NCI-H2196 treated with DMSO at 0.1 percent for 48 hours (cell line): Measurements from ENCODE around the gene STPG3.

Experiments
- DNase-seq: peaks from one replicate; lab custom pipeline; 2025; ENCODE audit not compliant: unreplicated experiment; lab: John Stamatoyannopoulos, UW

The STPG3 gene

DNA sequence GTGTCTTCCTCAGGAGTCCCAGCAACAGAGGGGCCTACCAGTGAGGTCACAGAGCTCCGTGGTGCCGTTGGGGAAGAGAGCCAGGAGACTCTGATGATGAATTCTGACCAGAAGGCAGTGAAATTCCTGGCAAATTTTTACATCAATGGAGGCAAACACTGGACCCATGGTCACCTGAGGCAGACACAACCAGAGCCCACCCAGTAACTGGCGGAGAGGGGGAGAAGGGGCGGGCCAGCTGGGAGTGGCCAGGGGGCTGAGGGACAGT, at the start of gene STPG3:
Gene STPG3 (plus strand): TSS at position 93 of the 268 bp plus-strand sequence. CDS start 1 bp downstream, at position 94.
- DNase-seq: no peak

DNA sequence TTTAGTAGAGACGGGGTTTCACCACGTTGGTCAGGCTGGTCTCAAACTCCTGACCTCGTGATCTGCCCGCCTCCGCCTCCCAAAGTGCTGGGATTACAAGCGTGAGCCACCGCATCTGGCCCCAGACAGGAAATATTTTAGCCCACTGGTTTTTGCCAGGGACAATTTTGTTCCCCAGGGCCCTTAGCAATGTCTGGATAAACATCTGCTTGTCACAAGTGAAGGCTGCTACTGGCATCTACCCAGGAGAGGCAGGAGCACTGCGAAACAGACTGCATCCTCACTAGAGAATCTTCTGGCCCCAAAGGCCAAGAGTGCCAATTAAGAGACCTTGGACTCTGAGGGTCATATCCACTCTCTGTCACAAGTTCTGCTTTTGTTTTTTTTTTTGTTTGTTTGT, 48.1 kb upstream of the STPG3 start:
- no peak for DNase-seq

DNA sequence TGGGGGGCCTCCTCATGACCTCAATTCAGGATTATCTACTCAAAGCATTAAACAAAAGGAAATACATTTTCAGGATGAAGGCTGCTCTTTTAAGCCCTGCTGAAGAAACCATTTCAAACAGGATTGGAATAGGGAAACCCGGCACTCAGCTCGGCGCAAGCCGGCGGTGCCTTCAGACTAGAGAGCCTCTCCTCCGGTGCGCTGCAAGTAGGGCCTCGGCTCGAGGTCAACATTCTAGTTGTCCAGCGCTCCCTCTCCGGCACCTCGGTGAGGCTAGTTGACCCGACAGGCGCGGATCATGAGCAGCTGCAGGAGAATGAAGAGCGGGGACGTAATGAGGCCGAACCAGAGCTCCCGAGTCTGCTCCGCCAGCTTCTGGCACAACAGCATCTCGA, 46.4 kb upstream of the STPG3 start:
- DNase-seq: no peak

DNA sequence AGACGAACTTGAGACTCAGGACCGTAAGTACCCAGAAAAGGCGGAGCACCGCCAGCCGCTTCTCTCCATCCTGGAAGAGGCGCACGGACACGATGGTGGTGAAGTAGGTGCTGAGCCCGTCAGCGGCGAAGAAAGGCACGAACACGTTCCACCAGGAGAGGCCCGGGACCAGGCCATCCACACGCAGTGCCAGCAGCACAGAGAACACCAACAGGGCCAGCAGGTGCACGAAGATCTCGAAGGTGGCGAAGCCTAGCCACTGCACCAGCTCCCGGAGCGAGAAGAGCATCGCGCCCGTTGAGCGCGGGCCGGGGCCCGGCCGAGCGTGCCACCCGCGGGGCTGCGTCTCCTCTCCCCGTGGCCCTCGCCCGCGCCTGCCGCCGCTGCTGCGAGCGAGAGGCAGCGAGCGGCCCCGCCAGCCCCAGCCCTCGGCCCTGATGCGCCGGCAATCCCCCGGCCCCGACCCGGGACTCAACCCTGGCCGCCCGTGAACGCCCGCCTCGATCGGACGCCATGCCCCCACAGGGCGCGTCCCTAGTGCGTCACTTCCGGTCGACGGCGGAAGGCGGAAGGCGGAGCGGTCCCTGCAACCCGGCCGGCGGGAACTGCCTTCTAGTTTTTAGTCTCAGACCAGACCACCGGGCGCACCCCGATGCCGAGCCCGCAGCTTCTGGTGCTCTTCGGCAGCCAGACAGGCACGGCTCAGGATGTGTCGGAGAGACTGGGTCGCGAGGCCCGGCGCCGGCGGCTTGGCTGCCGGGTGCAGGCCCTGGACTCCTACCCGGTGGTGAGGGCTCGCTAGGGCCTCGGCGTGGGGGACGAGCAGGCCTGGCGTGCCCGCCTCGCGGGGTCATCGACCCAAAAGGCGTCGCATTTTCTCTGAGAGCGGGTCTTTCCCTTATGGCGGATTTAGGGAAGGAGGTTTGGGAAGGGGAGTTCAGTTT, 45.7 kb upstream of the STPG3 start, which contains the start of the genes NDOR1 and TMEM203:
Gene NDOR1 (plus strand): TSS at position 575 of the 944 bp plus-strand sequence. CDS start 78 bp downstream, at position 653.
Gene TMEM203 (minus strand): TSS at position 523 of the 944 bp plus-strand sequence. CDS start 234 bp downstream, at position 289.
- peak; percentile 58 for DNase-seq

DNA sequence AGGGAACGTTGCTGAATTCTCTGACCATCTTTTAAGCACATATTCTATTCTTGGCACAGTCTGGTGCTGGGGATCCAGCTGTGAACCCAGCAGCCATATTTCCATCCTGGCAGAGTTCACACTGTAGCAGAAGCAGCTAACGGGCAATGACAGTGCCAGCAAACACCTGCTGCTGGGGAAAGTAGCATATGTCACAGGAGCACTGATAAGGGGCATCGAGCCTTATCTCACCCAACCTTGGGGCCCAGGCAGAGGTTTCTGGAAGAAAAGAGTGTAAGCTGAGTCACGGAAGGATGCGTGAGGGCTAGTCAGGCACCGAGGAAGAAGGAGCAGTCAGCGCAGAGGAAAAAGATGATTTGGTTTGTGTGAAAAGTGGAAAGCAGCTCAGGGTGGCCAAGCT, 44.5 kb upstream of the STPG3 start:
- DNase-seq: no peak

DNA sequence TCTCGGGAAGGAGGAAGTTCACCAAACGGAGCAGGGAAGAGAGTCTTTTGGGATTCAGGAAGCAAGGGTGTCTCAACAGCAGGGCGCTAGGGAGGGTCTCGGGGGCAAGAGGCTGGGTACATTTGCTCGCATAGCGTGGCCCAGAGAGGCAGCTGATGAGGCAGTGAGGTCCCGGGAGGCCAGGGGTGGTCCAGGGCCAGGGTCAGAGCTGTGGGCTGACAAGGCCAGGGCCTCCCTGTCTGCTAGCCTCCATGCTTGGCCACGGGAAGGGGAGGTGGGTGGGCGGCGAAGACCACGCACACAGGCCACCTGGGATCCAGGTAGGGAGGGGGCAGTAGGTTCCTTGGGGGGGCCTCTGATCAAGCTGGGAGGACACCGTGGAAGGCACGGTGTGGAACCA, 39.6 kb upstream of the STPG3 start:
- no peak for DNase-seq

DNA sequence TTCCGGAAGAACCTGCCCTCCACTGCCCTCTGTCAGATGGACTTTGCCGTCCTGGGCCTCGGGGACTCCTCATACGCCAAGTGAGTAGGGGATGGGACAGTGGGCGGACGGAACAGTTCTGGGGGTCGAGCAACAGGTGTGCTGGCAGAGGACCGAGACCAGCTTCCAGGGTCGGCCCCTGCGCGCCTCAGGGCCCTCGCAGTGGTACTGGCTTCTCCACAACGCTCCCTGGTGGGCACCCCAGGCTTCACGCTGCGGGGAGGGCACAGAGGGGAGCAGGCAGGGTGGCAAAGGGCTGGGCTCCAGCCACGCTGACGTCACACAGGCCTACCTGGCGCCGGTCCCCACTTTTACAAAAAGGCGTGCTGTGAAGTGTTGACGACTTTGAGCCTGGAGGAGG, 38.6 kb upstream of the STPG3 start:
- DNase-seq: no peak

DNA sequence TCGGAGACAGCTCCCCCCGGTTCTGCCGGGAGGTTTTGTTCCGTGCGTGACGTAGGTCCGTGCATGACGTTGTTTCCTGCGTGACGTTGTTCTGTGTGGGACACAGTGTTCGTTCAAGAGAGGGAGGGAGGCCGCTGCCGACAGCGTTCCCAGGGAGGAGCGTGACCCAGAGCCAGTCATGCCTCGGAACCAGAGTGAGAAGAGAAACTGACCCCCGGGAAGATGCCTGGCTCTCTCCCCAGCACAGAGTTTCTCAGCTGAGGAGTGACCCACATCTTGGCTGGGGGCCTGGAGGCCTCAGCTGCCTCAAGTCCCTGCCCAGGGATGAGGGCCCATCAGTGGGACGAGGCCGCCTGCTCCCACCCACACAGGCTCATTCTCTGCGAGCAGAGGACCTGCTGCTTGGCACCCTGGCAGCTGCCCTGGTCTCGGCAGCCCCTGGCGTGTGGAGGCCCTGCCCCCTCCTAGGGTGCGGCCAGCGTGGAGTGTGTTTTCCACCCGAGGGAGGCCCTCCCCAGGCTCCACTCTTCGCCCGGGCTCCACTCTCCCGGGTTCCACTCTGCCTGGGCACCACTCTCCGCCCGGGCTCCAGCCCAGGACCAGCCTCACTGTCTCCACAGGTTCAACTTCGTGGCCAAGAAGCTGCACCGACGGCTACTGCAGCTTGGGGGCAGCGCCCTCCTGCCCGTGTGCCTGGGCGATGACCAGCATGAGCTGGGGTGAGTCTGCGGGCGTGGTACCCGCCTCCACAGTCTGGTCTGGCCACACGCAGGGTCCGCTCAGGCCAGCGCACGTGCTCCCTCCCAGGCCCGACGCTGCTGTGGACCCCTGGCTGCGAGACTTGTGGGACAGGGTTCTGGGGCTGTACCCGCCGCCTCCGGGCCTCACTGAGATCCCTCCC, 37.7 kb upstream of the STPG3 start:
- DNase-seq: no peak

DNA sequence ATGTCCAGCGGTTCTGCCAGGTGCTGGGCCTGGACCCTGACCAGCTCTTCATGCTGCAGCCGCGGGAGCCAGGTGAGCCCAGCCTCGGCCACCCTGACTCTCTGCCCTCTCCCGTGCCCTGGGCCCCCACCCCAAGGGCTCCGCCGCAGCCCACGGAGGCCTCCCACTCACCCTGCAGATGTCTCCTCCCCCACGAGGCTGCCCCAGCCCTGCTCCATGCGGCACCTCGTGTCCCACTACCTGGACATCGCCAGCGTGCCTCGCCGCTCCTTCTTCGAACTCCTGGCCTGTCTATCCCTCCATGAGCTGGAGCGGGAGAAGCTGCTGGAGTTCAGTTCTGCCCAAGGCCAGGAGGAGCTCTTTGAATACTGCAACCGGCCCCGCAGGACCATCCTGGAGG, 36.5 kb upstream of the STPG3 start:
- DNase-seq: no peak

DNA sequence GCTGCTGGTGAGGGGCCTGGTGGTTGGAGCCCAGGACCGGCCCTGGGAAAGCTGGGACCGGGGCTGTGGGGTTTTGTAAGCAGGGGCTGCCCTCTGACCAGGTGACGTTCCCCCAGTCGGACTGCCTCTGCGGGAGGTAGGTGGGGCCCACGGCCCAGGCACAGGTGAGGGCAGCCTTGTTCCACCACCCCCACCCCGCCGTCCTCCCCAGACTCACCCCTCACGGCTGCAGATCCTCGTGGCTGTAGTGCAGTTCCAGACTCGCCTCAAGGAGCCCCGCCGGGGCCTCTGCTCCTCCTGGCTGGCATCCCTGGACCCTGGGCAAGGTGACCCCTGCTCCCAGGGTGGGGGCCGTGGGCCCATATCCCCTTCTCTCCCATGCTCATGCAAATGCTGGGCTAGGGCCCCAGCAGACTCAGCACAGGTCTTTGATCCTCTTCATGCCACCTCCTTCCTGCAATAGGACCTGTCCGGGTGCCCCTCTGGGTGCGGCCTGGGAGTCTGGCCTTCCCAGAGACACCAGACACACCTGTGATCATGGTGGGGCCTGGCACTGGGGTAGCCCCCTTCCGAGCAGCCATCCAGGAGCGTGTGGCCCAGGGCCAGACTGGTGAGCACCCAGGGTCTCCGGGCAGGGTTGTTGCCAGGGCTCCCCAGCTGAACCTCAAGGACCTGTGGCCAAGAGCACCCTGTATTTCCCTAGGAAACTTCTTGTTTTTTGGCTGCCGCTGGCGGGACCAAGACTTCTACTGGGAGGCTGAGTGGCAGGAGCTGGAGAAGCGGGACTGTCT, 35.7 kb upstream of the STPG3 start:
- no peak for DNase-seq

DNA sequence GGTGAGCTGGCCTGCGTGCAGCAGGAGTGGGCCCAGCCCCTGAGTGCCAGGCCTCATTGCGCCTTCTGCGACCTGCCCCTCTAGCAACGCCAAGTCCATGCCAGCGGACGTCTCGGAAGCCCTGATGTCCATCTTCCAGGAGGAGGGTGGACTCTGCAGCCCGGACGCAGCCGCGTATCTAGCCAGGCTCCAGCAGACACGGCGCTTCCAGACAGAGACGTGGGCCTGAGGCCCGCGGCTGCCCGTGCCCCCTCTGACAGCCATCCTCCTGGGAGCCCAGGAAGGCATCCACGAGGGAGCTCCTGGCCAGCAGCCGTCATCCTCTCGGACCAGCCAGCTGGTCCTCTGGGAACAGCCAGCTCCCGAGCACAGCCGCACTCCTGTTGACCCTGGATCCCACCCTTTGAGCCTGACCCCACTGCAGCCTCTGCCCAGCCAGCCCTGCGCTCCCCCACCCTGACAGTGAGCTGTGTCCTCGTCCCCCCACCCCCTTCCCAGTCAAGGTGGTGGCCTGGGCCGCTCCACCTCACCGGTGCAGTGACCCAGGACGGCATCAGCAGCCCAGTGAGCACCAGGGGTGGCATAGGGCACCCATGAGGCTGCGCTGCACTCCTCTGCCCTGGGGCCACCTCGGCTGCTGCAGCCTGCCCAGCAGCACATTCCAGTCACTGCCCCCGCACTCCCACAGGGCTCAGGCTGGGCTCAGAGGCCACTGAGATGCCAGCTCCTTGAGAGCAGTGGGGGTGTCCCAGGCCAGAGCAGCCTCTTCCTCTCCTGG, 34.7 kb upstream of the STPG3 start:
- DNase-seq: no peak

DNA sequence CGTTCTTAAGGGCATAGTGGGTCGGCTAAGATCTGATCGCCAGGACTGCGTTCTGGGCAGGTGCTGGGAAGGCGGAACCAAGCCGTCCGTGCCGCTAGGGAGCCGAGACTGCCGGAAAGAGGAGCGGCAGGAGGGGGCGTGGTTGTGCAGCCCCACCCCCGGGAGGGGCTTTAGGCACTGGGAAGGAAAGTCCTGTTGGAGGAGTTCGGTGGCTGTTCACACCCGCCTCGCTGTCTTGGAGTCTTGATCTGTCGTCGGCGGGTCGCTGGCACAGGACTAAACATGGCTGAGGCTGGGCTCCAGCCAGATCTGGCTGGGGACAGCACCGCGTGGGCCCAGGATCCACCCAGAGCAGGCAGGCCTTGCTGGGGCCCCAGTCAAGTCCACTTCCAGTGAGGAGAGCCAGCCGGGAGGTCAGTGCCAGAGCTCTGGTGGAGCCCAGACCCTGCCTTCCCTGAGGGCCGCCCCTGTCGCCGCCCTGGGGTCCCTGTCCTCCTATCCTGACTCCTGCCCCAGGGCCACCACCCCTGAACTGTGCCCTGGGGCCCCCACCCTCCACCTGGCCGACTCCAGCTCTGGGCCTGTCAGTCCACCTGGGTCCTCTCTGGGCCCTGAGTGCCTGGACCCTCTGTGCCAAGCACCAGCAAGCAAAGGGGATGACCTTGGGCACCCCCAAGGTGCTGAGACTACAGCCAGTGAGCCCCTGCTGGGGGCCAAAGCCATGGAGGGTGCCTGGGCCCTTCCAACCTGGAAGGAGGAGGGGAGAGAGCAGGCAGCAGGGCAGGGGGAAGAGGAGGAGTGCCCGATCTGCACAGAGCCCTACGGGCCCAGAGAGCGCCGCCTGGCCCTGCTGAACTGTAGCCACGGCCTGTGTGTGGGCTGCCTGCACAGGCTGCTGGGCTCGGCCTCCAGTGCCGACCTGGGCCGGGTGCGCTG, 33.5 kb upstream of the STPG3 start:
- peak; percentile 84 for DNase-seq

DNA sequence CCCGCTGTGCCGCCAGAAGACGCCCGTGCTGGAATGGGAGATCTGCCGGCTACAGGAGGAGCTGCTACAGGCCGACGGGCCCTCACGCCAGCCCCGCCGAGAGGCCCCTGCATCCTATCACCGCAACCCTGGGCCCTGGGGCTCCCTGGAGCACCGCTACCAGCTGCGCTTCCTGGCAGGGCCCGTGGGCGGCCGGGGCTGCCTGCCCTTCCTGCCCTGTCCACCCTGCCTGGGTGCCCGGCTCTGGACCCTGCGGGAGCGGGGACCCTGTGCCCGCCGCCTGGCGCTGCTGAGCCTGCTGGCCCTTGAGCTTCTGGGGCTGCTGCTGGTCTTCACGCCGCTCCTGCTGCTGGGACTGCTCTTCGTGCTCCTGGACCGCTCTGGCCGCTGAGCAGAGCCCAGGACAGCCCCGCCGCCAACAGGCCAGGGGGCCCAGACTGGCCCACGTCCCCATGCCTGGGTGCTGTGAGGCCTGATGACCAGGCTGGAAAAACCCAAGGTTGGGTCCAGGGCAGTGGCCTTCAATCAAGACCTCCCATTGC, 32.8 kb upstream of the STPG3 start:
- DNase-seq: no peak

DNA sequence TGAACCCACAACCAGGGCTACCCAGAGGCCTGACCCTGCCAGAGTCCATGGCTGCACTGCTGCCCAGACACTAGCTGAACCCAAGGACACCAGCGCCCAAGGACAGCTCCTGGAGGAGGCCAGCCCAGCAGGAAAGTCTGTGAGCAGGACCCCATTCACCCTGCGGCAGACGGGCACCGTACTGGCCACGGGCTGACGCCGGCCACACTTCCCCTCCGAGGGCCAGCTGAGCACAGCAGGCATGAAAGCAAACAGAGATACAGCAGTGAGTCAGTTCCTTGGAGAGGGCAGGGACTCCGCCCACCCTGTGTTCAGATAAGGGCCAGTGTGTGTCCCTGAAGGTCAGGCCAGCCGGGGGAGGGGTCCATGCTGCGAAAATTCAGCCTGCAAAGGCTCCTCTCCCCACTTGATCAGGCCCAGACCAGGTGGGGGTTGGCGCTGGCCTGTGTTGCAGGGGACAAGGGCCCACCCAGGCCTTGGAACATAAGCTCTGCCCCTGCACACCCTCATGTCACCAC, 32.3 kb upstream of the STPG3 start:
- DNase-seq: peak; percentile 55

DNA sequence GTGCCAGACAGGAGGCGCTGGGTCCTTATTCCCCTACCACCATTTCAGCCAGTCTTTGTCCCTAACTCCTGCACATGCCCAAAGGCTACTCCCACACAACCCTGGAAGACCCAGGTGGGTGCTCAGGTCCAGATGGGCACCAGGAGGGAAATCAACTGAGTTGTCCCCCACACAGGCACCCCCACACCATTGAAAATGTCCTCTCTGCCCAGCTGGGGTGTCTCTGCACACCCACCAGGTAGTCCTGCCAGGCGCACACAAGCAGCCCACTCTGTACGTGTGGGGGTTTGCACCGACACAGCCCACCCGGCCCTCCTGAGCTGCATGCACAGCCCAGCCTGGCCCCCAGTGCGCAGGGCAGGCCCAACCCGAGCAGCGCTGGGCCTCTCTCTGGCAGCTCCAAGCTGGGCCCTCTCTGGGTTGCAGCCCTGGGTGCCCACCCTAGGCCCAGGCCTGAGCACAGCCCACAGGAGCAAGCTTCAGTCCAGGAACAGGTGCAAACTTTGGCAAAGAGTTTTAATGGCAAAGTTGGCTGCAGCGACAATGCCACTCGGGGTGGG, 31.2 kb upstream of the STPG3 start:
- no peak for DNase-seq

DNA sequence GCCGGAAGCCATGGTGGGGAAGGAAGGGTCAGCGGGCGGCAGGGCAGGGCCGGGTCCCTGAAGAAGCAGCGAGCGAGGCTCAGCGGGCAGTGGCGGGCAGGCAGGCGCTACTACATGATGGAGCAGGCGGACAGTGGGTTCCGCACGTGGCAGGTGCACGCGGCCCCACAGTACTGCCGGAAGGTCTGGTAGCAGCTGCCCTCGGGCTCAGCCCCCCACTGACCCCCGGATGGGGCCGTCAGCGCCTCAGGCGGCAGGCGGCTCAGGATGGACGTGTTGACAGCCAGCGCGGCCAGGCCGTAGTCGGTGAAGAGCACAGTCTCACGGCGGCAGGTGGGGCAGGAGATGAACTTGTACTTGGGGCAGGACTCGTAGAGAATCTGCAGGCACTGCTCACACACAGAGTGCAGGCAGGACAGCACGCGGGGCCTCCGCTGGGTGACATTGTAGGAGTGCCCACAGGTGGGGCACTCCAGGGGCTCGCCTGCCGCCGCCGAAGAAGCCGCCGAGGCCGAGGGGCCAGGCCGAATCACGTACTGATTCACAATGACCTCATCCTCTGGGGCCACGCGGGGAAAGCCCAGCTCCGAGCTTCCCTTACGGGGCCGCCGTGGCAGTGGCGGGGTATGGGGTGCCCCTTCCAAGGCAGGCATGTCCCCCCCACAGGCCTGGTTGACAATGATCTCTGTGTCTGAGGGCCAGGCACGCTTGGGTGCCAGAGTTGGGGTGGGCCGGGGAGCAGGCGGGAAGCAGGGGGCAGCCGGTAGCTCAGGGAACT, 30.6 kb upstream of the STPG3 start:
- DNase-seq: no peak

DNA sequence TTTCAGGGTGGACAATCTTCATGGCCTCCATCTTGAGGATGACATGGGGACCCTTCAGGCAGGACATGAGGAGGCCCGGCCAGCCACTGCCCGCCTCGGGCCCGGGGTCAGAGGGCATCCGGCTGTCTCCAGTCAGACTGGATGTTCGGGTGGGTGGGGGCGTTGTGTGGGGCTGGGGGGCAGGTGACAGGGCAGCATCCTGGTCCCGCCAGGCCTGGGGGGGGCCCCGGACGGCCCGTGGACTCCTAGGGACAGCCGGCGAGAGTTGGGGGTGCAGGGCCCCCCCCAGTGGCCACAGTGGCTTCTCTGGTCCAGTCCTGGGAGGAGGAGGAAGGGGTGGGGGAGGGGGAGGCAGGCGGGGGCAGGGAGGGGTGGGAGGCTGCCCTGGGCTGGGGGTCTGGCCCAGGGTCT, 30.0 kb upstream of the STPG3 start:
- no peak for DNase-seq
